Brain microvascular endothelial cell (primary cell): ENCODE results near the gene CHN2.

Experiments
- DNase-seq: peaks from one replicate; pipeline ENCODE4 v3.0.0-alpha.2; 2020
- H3K27ac ChIP-seq: fragments of 250-450 bp; sonication (Bioruptor Pico); 2 replicates; pipeline ENCODE4 v1.5.1; 2020; ENCODE audit warnings: mild to moderate bottlenecking, moderate library complexity
- H3K27me3 ChIP-seq: fragments of 250-450 bp; sonication (Bioruptor Pico); replicated peaks from 2 replicates; pipeline ENCODE4 v1.5.1; 2020; ENCODE audit warnings: mild to moderate bottlenecking
- H3K36me3 ChIP-seq: fragments of 250-450 bp; sonication (Bioruptor Pico); replicated peaks from 2 replicates; pipeline ENCODE4 v1.5.1; 2020; ENCODE audit warnings: mild to moderate bottlenecking
- H3K4me3 ChIP-seq: 2 replicates; pipeline ENCODE4 v1.5.1; 2011; ENCODE audit warnings: low read depth, mild to moderate bottlenecking, control low read depth, low read length, moderate library complexity
- in situ Hi-C: cut with HindIII; loops from 2 replicates; pipeline ENCODE4 v1.10.0; 2017; ENCODE audit warnings: low sequenced_read_pairs, low pct_ligation_motif_present
- TF ChIP-seq, protein P1 (sequence below): IDR thresholded peaks from 2 replicates; pipeline ENCODE4 v1.5.1; 2011; ENCODE audit warnings: low read depth, mild to moderate bottlenecking, moderate library complexity, low read length, control low read depth, inconsistent platforms; ENCODE audit errors: missing control alignments

CHN2 gene

DNA sequence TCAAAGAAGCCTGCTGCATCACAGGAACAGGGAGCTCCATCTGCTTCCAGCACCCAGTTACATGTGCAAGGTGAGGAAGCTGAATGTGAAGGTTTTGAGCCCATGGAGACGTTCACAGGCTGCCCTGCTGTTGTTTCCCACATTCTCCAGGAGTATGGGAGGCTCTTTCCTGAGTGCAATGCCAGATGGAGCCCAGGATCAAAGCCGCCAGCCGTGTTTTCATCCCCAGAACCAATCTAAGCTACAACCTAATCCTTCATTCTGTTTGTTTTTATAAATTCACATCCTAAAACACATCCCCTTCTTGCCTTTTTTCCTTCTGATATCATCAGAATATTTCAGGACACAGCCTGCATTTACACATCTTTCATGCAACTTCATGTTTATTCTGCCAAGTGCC, 270.2 kb downstream of the CHN2 start:
- Histone ChIP-seq H3K4me3 (no peak overlapping the region), H3K36me3 (no peaks in the 10 kb centered on the region), H3K27me3 (no peaks in the 10 kb centered on the region), H3K27ac (no peak overlapping the region)
- no peak for DNase-seq
- in situ Hi-C loops = no loop called here
- TF ChIP-seq, protein P1, sequence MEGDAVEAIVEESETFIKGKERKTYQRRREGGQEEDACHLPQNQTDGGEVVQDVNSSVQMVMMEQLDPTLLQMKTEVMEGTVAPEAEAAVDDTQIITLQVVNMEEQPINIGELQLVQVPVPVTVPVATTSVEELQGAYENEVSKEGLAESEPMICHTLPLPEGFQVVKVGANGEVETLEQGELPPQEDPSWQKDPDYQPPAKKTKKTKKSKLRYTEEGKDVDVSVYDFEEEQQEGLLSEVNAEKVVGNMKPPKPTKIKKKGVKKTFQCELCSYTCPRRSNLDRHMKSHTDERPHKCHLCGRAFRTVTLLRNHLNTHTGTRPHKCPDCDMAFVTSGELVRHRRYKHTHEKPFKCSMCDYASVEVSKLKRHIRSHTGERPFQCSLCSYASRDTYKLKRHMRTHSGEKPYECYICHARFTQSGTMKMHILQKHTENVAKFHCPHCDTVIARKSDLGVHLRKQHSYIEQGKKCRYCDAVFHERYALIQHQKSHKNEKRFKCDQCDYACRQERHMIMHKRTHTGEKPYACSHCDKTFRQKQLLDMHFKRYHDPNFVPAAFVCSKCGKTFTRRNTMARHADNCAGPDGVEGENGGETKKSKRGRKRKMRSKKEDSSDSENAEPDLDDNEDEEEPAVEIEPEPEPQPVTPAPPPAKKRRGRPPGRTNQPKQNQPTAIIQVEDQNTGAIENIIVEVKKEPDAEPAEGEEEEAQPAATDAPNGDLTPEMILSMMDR = no peak

DNA sequence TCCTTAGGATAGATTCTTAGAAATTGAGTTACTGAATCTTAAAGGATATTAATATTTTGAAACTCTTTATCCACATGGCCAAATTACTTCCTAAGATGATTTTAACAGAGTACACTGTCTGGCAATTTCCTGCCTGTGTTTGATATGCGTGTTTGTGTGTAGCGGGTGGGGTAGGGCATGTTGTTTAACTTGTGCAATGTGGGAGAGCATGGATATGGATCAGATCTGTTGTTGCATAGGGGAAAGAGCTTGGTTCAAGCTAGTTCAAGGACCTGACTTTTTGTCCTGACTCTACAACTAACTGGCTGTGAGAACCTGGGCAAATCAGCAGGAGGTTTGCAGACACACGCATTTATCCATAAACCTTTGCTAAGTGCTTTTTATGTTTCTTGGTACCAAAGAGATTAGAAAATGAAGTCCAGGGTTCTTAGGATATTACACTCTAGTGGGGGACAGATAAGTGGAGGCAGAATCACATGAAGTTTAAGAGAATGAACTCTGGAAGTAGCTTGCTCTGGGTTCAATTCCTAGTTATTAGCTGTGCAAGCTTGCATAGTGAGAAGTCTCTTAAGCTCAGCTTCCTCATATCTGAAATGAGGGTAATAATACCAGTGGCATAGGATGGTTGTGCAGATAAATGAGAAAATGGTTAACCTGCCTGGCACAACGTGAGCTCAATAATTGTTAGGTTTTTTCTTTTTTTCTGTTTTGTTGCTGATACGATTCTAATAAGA, 272.8 kb downstream of the CHN2 start:
- in situ Hi-C loops = no loop called here
- no peak overlapping the region for H3K4me3 ChIP-seq
- no peaks in the 10 kb centered on the region for H3K27me3 ChIP-seq
- no peak for DNase-seq
- H3K27ac ChIP-seq = no peak overlapping the region
- H3K36me3 ChIP-seq = no peaks in the 10 kb centered on the region
- TF ChIP-seq, protein P1 = no peak

DNA sequence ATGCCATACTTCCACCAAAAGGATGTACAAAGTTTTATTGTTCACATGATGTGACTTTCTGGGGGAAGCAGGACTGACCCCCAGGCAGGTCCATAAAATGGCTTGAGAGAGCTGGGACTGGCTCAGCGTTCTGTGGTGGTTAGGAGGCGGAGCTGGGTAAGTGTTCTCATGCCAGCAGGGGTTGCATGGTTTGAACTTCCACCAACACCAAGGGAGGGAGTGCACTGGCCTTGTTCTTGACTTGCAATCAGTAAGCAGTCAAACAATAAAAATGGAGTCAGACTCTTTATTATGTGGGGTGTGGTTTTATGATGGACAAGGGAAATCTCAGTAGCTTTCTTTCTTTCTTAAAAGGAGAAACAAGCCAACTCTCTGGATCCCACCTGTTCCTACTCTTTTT, 273.6 kb downstream of the CHN2 start:
- in situ Hi-C loops = no loop called here
- TF ChIP-seq, protein P1 = no peak
- H3K36me3 ChIP-seq = no peaks in the 10 kb centered on the region
- H3K27me3 ChIP-seq = no peaks in the 10 kb centered on the region
- no peak for DNase-seq
- no peak overlapping the region for H3K27ac ChIP-seq
- no peak overlapping the region for H3K4me3 ChIP-seq

GRCh38 chr7:29469281-29469680, 274.7 kb downstream of the CHN2 start:
- no peak overlapping the region for H3K27ac ChIP-seq
- H3K36me3 ChIP-seq = no peaks in the 10 kb centered on the region
- H3K4me3 ChIP-seq = no peak overlapping the region
- TF ChIP-seq, protein P1 = no peak
- no peak for DNase-seq
- H3K27me3 ChIP-seq = no peaks in the 10 kb centered on the region
- in situ Hi-C loops = no loop called here

GRCh38 chr7:29469976-29470557, 275.5 kb downstream of the CHN2 start:
- in situ Hi-C loops = no loop called here
- no peaks in the 10 kb centered on the region for H3K27me3 ChIP-seq
- TF ChIP-seq, protein P1 = no peak
- H3K36me3 ChIP-seq = no peaks in the 10 kb centered on the region
- DNase-seq = no peak
- no peak overlapping the region for H3K27ac ChIP-seq
- H3K4me3 ChIP-seq = no peak overlapping the region
